HS-27A (cell line): Measurements from ENCODE around the gene SELENON.

ENCODE experiments used
- DNase-seq: peaks from one replicate; pipeline ENCODE4 v3.0.0-alpha.2; 2012; ENCODE audit warnings: low read depth, missing footprints

SELENON gene

GRCh38 chr1:25799935-25800702, at the start of gene SELENON:
Gene SELENON (plus strand): TSS chr1:25800193. CDS start chr1:25800231, 38 bp downstream.
- no peak for DNase-seq

- no peak for DNase-seq
Measured at GRCh38 chr1:25750923-25751605, 48.9 kb upstream of the SELENON start.

- no peak for DNase-seq
Measured at GRCh38 chr1:25754470-25755181, 45.4 kb upstream of the SELENON start.

- no peak for DNase-seq
Measured at GRCh38 chr1:25755475-25756125, 44.4 kb upstream of the SELENON start.

- DNase-seq, result no peak
Measured at GRCh38 chr1:25756215-25756614, 43.8 kb upstream of the SELENON start.

- no peak for DNase-seq
Measured at GRCh38 chr1:25757151-25757845, 42.7 kb upstream of the SELENON start.

- no peak for DNase-seq
Measured at GRCh38 chr1:25757846-25758185, 42.2 kb upstream of the SELENON start.

GRCh38 chr1:25758466-25759070, 41.4 kb upstream of the SELENON start:
- no peak for DNase-seq

GRCh38 chr1:25760122-25760719, 39.8 kb upstream of the SELENON start:
- no peak for DNase-seq

- DNase-seq, result no peak
Measured at GRCh38 chr1:25760871-25761270, 39.1 kb upstream of the SELENON start.

- no peak for DNase-seq
Measured at GRCh38 chr1:25763493-25763892, 36.5 kb upstream of the SELENON start.

GRCh38 chr1:25765136-25765922, 34.7 kb upstream of the SELENON start:
- DNase-seq, result no peak

GRCh38 chr1:25765923-25766589, 33.9 kb upstream of the SELENON start:
- DNase-seq, result no peak

- no peak for DNase-seq
Measured at GRCh38 chr1:25766721-25767436, 33.1 kb upstream of the SELENON start.

- DNase-seq, result no peak
Measured at GRCh38 chr1:25767437-25767770, 32.6 kb upstream of the SELENON start.

- DNase-seq, result no peak
Measured at GRCh38 chr1:25768999-25769398, 31.0 kb upstream of the SELENON start.

GRCh38 chr1:25769625-25770383, 30.2 kb upstream of the SELENON start:
- DNase-seq, result no peak

- no peak for DNase-seq
Measured at GRCh38 chr1:25770541-25771220, 29.3 kb upstream of the SELENON start.
